ENCODE data around the gene LRRTM4.

DNA sequence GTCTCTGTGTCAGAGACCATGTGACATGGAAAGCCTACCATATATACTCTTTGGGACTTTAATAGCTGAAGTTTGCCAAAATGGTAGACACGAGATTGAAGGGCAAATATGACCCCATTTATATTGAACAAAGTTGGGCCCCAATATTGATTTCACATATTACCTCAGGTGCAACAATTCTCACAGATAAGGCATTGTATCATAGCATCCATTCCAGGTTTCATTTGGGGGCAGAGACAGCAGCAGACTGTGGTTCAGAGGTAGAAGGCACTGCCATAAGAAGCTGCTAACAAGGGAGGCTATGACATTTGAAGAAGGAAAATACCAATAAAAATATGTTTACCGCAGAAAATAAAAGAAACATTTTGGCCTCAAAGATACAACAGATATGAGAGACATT is 419.2 kb downstream of the LRRTM4 start:
- TF ChIP-seq, protein P1, sequence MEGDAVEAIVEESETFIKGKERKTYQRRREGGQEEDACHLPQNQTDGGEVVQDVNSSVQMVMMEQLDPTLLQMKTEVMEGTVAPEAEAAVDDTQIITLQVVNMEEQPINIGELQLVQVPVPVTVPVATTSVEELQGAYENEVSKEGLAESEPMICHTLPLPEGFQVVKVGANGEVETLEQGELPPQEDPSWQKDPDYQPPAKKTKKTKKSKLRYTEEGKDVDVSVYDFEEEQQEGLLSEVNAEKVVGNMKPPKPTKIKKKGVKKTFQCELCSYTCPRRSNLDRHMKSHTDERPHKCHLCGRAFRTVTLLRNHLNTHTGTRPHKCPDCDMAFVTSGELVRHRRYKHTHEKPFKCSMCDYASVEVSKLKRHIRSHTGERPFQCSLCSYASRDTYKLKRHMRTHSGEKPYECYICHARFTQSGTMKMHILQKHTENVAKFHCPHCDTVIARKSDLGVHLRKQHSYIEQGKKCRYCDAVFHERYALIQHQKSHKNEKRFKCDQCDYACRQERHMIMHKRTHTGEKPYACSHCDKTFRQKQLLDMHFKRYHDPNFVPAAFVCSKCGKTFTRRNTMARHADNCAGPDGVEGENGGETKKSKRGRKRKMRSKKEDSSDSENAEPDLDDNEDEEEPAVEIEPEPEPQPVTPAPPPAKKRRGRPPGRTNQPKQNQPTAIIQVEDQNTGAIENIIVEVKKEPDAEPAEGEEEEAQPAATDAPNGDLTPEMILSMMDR (IDR thresholded peaks at IDR 0.05; ENCODE audit: low read depth, low read length): no peak
- no peak for TF ChIP-seq EZH2phosphoT487 (IDR thresholded peaks at IDR 0.05; ENCODE audit: low read depth)

Data from OCI-LY3 (cell line).